HG03280 (cell line): ENCODE measurements around the gene UGT2B7.

Experiments used
- ATAC-seq: cut with Tn5 transposase; IDR thresholded peaks from one replicate; pipeline ENCODE4 v1.9.1; 2021; ENCODE audit warnings: mild to moderate bottlenecking, moderate library complexity; ENCODE audit not compliant: unreplicated experiment

The UGT2B7 gene

GRCh38 chr4:69147334-69147733 is 51.1 kb downstream of the UGT2B7 start:
- ATAC-seq: no peak

DNA sequence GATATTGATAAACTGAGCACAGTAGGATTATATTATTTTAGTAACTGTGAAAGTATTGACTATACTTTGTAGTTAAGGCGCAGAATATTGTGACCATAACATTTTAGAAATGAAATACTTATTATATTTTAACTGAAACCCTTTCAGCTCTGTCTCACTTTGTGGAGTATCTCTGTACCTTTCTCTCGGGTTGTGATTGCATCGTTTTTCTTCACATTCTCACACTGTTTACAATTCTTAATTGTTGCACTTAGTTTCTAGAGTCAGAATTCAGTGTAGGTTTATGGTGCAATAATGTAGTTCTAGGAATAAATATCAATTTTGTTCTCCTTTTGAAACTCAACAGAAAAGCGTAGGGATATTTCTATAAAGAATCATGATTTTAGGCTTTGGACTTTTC is 57.7 kb downstream of the UGT2B7 start:
- no peak for ATAC-seq

DNA sequence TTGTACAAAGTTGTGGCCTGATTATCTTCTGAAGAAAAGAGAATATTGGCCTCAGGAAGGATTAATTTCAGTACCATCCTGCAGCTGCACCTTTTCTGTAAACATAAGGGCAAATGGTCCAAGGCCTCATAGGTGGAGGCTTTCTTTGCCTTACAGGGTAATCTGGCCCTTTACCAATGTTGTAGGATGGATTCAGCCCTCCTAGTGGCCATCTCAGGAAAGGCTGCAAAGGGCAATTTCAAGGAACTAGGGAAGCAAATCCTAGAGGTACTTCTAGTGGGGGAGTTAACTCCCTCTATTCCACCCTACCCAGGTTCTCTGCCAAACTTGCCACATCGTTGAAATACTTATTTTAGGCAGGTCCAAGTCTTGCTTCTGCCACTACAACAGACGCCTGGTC is 60.6 kb downstream of the UGT2B7 start:
- no peak for ATAC-seq
